Motor neuron (in vitro differentiated cells): ENCODE measurements around the gene NNT. TPM values are rescaled to one million over a fixed set of nuclear protein-coding genes. Genes with fewer than 3 reads are reported as not detected.
"Not testable (repeated sequence)": the region's sequence is repeated elsewhere in the genome, so short reads cannot be mapped to it uniquely, and the experiment has no call there.

Source experiments
- ATAC-seq, 8 experiments: fragments of 200-7000 bp; cut with Tn5 transposase; replicated peaks in 6 of 8; 2 replicates each; pipeline ENCODE4 v1.8.0; 2021; ENCODE audit warnings: mild to moderate bottlenecking in 8 of 8, moderate library complexity in 8 of 8
- H3K27ac ChIP-seq, 2 donors: fragments of 250-450 bp; sonication (Bioruptor Pico); 2 replicates each; pipeline ENCODE4 v1.9.0; 2021; ENCODE audit warnings: antibody characterized with exemption in 2 of 2, mild to moderate bottlenecking in 2 of 2, moderate library complexity in 1 of 2
- H3K4me1 ChIP-seq, 2 donors: fragments of 250-450 bp; sonication (Bioruptor Pico); replicated peaks in 1 of 2; 2 replicates each; pipeline ENCODE4 v1.6.1; 2021; ENCODE audit warnings: antibody characterized with exemption in 2 of 2, mild to moderate bottlenecking in 2 of 2, moderate library complexity in 1 of 2
- H3K4me3 ChIP-seq, 5 donors: fragments of 250-450 bp; sonication (Bioruptor Pico); 2 replicates each; pipeline ENCODE4 v1.9.0; 2021; ENCODE audit warnings: antibody characterized with exemption in 5 of 5, mild to moderate bottlenecking in 5 of 5, moderate library complexity in 4 of 5
- WGBS, 10 experiments: fragments of 450-650 bp; shearing (Covaris generic); methylation state at CpG; one replicate each; pipeline ENCODE4 v1.0.0; 2022; 5-methylcytosine and 5-hydroxymethylcytosine counted together
- in situ Hi-C, 9 experiments: fragments of 400-800 bp; cut with MboI; loops; one replicate each; pipeline ENCODE4 v1.15.0; 2021; ENCODE audit warnings: low sequenced_read_pairs in 9 of 9, low pct_unique_long_range_greater_than_20kb in 2 of 9; ENCODE audit not compliant: unreplicated experiment in 9 of 9
- total RNA-seq, 8 experiments: library from RNA; unstranded; fragments of 300-600 nt; gene quantifications; 2 replicates each; pipeline versions ENCODE4 v1.2.3 to v1.2.4, GENCODE V29; 2022

The NNT gene
- total RNA-seq, 8 experiments from 2014 or later = 37.0 to 112 (median 50.4) TPM

GRCh38 chr5:43569236-43569746 is 33.7 kb upstream of the NNT start:
- in situ Hi-C loops = no loop called here
- ATAC-seq = no peak
- WGBS, 10 experiments = 79 to 96% (median 91%) methylated on average over 1 to 4 of the region's 4 CpGs; no CpG with 5 or more reads in 2 of the 10 experiments
- Histone ChIP-seq H3K4me1 (no peaks in the 10 kb centered on the region), H3K4me3 (no peak overlapping the region), H3K27ac (no peak overlapping the region)

GRCh38 chr5:43570450-43571158 is 32.4 kb upstream of the NNT start:
- Histone ChIP-seq H3K27ac (no peak overlapping the region), H3K4me1 (no peaks in the 10 kb centered on the region), H3K4me3 (no peak overlapping the region)
- in situ Hi-C loops = no loop called here
- no peak for ATAC-seq
- WGBS, 10 experiments = 76 to 100% (median 93%) methylated on average over 2 to 7 of the region's 8 CpGs

GRCh38 chr5:43571237-43571636 is 31.7 kb upstream of the NNT start:
- H3K27ac ChIP-seq = no peak overlapping the region

GRCh38 chr5:43572357-43572756 is 30.6 kb upstream of the NNT start:
- no peak for ATAC-seq

More at GRCh38 chr5:43571237-43571636, 31.7 kb upstream of the NNT start:
- peak in 2 of 8 experiments; percentile 32 to 34 for ATAC-seq
- no peak overlapping the region for H3K4me3 ChIP-seq
- no peaks in the 10 kb centered on the region for H3K4me1 ChIP-seq
- in situ Hi-C loops = no loop called here
- WGBS, 10 experiments = 39 to 100% (median 93%) methylated on average over 1 to 5 of the region's 5 CpGs; no CpG with 5 or more reads in 2 of the 10 experiments

GRCh38 chr5:43573058-43573457 is 29.9 kb upstream of the NNT start:
- no peak overlapping the region for H3K4me3 ChIP-seq
- no peak overlapping the region for H3K27ac ChIP-seq
- ATAC-seq = no peak
- 0 to 100% (median 93%) methylated on average over 1 of the region's 1 CpG for WGBS, 10 experiments
- in situ Hi-C loops = no loop called here
- no peaks in the 10 kb centered on the region for H3K4me1 ChIP-seq

More at GRCh38 chr5:43572357-43572756, 30.6 kb upstream of the NNT start:
- in situ Hi-C loops = no loop called here
- Histone ChIP-seq H3K4me3 (no peak overlapping the region), H3K27ac (no peak overlapping the region), H3K4me1 (no peaks in the 10 kb centered on the region)
- 23 to 100% (median 78%) methylated on average over 1 to 2 of the region's 2 CpGs; no CpG with 5 or more reads in 2 of the 10 experiments for WGBS, 10 experiments

GRCh38 chr5:43580402-43581210 is 22.4 kb upstream of the NNT start:
- H3K4me1 ChIP-seq, H3K4me3 ChIP-seq, in situ Hi-C loops, ATAC-seq, H3K27ac ChIP-seq: not testable (repeated sequence)
- WGBS, 10 experiments = 40 to 100% (median 86%) methylated on average over 1 to 3 of the region's 10 CpGs; no CpG with 5 or more reads in 2 of the 10 experiments

- in situ Hi-C loops = no loop called here
- Histone ChIP-seq H3K4me1 (peaks cover 0 to 6% of the 10 kb centered on the region in 2 donors), H3K4me3 (no peak overlapping the region), H3K27ac (no peak overlapping the region)
- no peak for ATAC-seq
- 80 to 100% (median 100%) methylated on average over 1 of the region's 1 CpG; no CpG with 5 or more reads in 5 of the 10 experiments for WGBS, 10 experiments
Observed at GRCh38 chr5:43581398-43581797, 21.6 kb upstream of the NNT start.

- in situ Hi-C loops = no loop called here
- no peak overlapping the region for H3K27ac ChIP-seq
- WGBS, 10 experiments = 89 to 100% (median 95%) methylated on average over 1 to 4 of the region's 4 CpGs
- peaks cover 0 to 6% of the 10 kb centered on the region in 2 donors for H3K4me1 ChIP-seq
- H3K4me3 ChIP-seq = no peak overlapping the region
- no peak for ATAC-seq
Observed at GRCh38 chr5:43582082-43583005, 20.6 kb upstream of the NNT start.

GRCh38 chr5:43583724-43584123 is 19.3 kb upstream of the NNT start:
- no peak overlapping the region for H3K4me3 ChIP-seq
- in situ Hi-C loops = no loop called here
- peaks cover 0 to 6% of the 10 kb centered on the region in 2 donors for H3K4me1 ChIP-seq
- ATAC-seq = peak in 3 of 8 experiments; percentile 24 to 60 (median 51)
- H3K27ac ChIP-seq = no peak overlapping the region

- WGBS, 10 experiments = 38 to 100% (median 80%) methylated on average over 1 of the region's 1 CpG; no CpG with 5 or more reads in 5 of the 10 experiments
- Histone ChIP-seq H3K4me3 (no peak overlapping the region), H3K4me1 (peaks cover 0 to 6% of the 10 kb centered on the region in 2 donors), H3K27ac (no peak overlapping the region)
- in situ Hi-C loops = no loop called here
- peak in 3 of 8 experiments; percentile 75 to 87 (median 76) for ATAC-seq
Observed at GRCh38 chr5:43584166-43584699, 18.7 kb upstream of the NNT start.

- H3K27ac ChIP-seq = no peak overlapping the region
- no peak for ATAC-seq
Observed at GRCh38 chr5:43588842-43589241, 14.1 kb upstream of the NNT start.

GRCh38 chr5:43589310-43589709 is 13.7 kb upstream of the NNT start:
- Histone ChIP-seq H3K27ac (no peak overlapping the region), H3K4me3 (no peak overlapping the region), H3K4me1 (no peaks in the 10 kb centered on the region)
- 83 to 100% (median 100%) methylated on average over 1 of the region's 1 CpG; no CpG with 5 or more reads in 3 of the 10 experiments for WGBS, 10 experiments
- in situ Hi-C loops = no loop called here
- ATAC-seq = no peak

More at GRCh38 chr5:43588842-43589241, 14.1 kb upstream of the NNT start:
- WGBS, 10 experiments = 0 to 100% (median 63%) methylated on average over 1 of the region's 1 CpG; no CpG with 5 or more reads in 3 of the 10 experiments
- Histone ChIP-seq H3K4me3 (no peak overlapping the region), H3K4me1 (no peaks in the 10 kb centered on the region)
- in situ Hi-C loops = no loop called here
